ENCODE results near the gene IL20.
"Not testable (repeated sequence)": the region's sequence is repeated elsewhere in the genome, so short reads cannot be mapped to it uniquely, and the experiment has no call there.

IL20 gene

GRCh38 chr1:206843626-206844025, 21.8 kb upstream of the IL20 start:
- no peak for DNase-seq (ENCODE audit: low read depth)

- no peak for DNase-seq (ENCODE audit: low read depth)
Observed at GRCh38 chr1:206846487-206846886, 18.9 kb upstream of the IL20 start.

DNA sequence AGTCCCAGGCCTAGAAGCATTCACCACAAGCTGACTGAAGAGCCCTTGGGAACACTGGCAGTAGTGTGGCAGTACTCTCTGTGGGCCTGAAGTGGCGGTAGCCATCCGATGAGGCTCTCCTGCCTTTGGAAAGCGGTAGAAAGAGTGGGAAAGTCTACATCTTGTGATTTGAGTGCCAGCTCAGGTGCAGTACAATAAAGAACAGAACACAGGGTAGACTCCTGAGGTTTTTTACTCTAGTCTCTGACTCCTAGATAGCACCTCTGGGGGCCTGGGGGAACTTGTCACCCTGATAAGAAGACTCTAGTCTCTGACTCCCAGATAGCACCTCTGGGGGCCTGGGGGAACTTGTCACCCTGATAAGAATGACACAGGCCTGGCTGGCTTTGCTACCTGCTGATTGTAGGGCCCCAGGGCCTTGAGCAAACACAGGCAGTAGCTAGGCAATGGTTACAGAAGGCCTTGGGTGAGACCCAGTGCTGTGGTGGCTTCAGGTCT, 18.0 kb upstream of the IL20 start:
- no peak for DNase-seq (ENCODE audit: low read depth)

DNA sequence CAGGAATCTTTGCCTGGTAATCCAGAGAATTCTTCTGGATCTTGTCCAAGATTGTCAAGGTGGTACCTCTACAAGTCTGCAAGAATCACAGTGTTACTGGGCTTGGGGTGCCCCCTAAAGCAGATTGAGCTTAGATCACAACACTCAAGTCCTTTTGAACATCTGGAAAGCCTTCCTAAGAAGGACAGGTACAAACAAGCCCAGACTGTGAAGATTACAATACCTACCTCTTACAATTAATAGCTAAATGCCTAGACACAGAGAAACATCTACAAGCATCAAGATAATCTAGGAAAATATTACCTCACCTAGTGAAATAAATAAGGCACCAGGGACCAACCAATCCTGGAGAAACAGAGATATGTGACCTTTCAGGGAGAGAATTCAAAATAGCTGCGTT, 17.5 kb upstream of the IL20 start:
- DNase-seq (ENCODE audit: low read depth) = no peak

- no peak for DNase-seq (ENCODE audit: low read depth)
Observed at GRCh38 chr1:206850401-206850800, 15.0 kb upstream of the IL20 start.

- no peak for DNase-seq (ENCODE audit: low read depth)
Observed at GRCh38 chr1:206851341-206852010, 13.9 kb upstream of the IL20 start.

GRCh38 chr1:206852662-206853061, 12.8 kb upstream of the IL20 start:
- DNase-seq (ENCODE audit: low read depth) = not testable (repeated sequence)

- not testable (repeated sequence) for DNase-seq (ENCODE audit: low read depth)
Observed at GRCh38 chr1:206853696-206854095, 11.7 kb upstream of the IL20 start.

DNA sequence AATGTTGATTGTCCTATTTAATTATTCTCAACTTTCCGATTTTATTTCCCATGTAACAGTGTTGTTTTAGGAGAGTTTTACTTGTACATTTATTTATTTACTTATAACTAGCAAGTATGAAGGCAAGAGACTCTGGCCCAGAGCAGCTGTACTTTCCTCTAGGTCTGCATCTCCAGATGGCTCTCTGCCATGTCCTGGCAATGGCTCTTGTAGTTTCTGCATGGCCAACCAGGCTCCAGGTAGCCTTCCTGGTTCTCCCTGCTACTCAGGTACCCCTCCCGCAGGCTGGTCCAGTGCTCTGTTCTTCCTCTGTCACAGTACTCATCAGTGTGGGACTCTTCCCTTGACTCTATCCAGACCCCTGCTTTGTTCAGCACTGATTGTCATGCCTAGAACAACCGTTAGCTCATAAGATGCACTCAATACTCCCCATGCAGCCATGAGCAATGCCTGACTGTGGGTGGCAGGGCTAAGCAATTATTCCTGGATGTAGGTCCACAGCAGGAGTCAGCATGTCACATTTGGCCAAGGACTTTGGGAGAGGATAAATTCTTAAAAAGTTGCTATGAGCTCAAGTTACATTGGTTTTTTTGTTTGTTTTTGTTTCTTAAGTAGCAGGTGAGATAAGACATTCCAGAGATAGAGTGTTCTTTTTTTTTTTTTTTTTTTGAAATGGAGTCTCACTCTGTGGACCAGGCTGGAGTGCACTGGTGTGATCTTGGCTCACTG, 10.9 kb upstream of the IL20 start:
- no peak for DNase-seq (ENCODE audit: low read depth)

DNA sequence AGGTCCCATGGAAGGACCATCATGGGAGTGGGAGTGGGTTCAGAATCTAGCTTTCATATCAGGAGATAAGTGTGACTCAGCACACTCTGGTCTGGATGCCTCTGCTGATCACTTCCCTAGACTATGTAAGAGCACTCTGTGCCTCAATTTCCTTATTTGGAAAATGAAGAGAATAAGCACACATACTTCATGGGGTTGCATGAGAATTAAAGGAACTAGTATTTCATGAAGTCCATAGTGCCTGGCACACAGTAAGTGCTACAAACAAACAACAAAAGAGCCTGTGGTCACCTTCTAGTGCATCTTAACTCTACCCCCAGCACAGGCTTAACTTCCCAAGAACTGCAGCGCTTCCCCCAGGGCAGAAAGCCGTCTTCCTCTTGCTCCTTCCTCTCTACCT, 9.6 kb upstream of the IL20 start:
- DNase-seq (ENCODE audit: low read depth) = no peak

DNA sequence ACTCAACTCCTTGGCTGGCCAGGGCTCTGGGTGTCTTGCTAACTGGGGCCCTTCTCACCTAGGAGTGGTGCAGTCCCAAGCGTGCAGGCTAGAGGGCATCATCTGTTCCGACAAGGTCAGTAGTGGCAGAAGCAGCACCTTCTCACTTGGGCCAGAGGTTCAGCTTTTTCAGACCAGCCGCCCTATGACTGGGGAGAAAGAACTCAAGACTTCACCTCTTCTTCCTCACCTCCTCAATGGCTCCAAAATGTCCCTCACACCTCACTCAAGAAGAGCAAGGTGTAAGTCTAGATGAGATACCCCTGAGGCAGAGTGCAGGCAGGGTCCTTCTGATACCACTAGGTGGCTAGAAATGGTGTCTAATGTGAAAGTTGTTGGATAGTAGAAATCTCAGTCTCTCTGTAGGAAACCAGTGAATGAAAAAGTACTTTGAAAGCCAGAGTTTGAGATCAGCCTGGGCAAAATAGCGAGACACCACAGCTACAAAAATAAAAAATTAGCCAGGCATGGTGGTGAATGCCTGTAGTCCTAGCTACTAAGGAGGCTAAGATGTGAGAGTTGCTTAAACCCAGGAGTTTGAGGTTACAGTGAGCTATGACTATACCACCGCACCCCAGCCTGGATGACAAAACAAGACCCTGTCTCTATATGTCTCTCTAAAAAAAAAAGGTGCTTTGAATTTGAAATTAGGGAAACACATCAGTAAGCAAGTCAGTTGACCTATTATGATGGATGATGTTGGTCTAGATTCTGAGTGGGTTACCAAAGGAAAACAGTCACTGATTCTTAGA, 8.6 kb upstream of the IL20 start:
- DNase-seq (ENCODE audit: low read depth) = no peak

GRCh38 chr1:206859082-206859521, 6.3 kb upstream of the IL20 start:
- no peak for DNase-seq (ENCODE audit: low read depth)

DNA sequence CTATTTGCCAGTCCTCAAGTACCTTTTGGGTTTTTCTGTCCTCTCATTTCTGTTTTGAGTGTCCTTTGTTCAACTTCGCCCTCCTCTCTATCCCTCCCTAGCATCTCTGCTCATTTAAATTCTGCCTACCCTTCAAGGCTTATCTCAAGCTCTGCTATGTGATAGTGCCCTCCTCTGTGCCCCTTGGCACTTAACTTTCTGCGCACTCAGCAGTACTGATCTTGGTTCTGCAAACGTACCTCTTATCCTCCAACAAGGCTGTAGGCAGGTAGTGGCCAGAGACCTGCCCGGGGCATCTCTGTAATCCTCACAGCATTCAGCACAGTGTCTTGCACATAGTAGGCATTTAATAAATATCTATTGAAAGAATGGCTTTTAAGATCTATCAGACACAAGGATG, 5.3 kb upstream of the IL20 start:
- DNase-seq (ENCODE audit: low read depth) = no peak

DNA sequence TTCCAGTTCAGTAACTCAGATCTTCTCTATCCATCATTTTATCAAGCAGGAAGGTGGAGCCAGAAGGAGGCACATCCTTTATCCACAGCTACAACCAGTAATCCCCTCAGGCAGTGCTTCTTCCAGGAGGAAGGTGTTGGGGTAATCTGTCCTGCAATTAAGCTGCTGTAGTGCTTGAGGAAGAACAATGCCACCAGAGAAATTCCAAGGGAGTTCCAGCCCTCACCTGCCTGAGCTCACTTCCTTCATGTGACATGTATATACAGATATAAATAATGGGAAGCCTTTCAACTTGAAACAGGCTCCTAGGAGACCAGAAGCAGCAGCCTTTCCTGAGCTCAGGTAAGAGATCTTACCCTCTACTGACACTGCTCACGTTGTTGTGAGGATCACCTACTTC, 2.2 kb upstream of the IL20 start:
- no peak for DNase-seq (ENCODE audit: low read depth)

GRCh38 chr1:206866062-206866461, 639 bp downstream of the IL20 start:
- DNase-seq (ENCODE audit: low read depth) = no peak

DNA sequence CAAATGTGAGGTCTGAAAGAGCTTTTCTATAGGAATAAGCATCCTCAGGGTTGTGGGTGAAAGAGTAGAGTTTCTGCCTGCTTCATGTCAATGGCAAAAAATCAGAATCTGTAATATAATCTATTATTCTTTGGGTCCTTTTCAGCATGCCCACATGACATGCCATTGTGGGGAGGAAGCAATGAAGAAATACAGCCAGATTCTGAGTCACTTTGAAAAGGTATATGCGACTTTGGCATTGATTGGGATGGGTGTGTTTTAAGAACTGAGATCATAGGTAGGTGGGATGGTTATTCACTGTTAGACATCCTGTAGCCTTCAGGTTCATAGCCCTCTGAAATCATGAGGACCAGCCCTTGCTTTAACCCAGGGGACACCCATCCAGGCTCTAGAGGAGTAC, 1.8 kb downstream of the IL20 start:
- no peak for DNase-seq (ENCODE audit: low read depth)

GRCh38 chr1:206867716-206868115, 2.3 kb downstream of the IL20 start:
- no peak for DNase-seq (ENCODE audit: low read depth)

DNA sequence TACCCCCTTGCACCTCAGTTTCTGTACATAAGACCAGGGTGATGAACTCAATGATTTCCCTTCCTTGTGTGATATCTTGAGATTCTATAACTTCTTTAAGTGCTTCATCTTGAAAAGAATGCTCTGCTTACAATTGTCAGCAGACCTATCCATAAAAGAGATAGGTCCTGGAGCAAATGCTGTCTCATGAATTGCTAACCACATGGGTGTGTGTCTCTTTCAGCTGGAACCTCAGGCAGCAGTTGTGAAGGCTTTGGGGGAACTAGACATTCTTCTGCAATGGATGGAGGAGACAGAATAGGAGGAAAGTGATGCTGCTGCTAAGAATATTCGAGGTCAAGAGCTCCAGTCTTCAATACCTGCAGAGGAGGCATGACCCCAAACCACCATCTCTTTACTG, 2.8 kb downstream of the IL20 start:
- no peak for DNase-seq (ENCODE audit: low read depth)

DNA sequence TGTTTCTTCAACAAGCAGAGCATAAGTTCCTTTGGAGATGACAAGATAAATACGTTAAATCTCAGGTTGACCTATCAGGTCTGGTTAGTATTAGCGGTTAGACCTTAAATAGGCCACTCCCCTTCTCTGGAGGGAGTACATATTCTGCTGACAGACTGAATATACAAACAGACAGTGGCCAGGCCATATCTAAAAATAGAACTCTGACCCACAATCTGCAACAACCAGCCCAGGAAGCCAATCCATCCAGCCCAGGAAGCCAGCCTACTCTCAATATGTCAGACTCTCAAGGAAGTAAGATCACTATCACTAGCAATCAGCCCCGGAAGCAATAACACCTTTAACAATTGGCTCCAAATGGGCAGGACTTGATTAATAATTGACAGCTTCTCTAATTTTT, 6.7 kb downstream of the IL20 start:
- DNase-seq (ENCODE audit: low read depth) = no peak

GRCh38 chr1:206873603-206874188, 8.3 kb downstream of the IL20 start:
- no peak for DNase-seq (ENCODE audit: low read depth)

GRCh38 chr1:206875752-206876377, 10.4 kb downstream of the IL20 start:
- DNase-seq (ENCODE audit: low read depth) = no peak

DNA sequence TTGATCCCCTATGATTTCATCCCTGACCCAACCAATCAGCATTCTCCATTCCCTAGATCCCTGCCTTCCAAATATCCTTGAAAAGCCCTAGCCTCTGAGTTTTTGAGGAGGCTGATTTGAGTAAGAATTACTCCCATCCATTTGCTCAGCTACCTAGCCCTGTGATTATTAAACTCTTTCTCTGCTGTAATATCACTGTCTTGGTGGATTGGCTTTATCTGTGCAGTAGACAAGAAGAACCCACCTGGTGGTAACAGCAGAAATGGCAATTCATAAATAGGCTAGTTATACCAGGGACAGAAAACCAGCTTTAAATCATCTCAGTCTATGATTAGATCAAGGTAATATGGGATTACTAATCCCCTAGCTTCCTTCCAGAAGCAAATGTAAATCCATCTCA, 13.0 kb downstream of the IL20 start:
- DNase-seq (ENCODE audit: low read depth) = no peak

Data from activated T-cell treated with anti-CD3 and anti-CD28 coated beads for 48 hours (primary cell).